ENCODE measurements around the gene SUGT1. TPM values are rescaled to one million over a fixed set of nuclear protein-coding genes. Genes with fewer than 3 reads are reported as not detected.
"Not testable (repeated sequence)": the region's sequence is repeated elsewhere in the genome, so short reads cannot be mapped to it uniquely, and the experiment has no call there.

SUGT1 gene
- total and polyA plus RNA-seq, 2 donors (not counting 1 experiment from before 2014, with no cell fraction given) = 9.5 to 38.4 TPM

DNA sequence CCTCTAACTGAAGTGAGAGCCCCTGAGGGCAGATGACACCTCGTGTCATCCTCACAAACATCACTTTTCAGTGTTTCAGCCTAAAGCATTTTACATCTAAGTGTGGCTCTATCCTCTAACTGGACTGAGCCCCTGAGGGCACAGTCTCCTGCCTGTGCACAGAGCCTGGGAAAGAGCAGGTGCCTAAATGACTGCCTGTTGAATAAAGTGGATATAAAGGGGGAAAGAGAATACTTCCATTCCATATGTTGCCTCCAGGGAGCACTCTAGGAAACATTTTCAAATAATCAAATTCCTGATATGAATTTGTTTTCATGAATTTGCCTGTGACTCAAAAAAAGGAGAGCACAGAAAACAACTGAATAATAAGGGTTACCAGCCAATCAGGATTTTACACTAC lies 54.7 kb downstream of the SUGT1 start:
- no peak overlapping the region for H3K4me2 ChIP-seq (replicated peaks; ENCODE audit: low read depth, low read length, poor library complexity, severe bottlenecking)
- H3K4me1 Mint-ChIP-seq = no peaks in the 10 kb centered on the region
- no peaks in the 10 kb centered on the region for H3K36me3 ChIP-seq (replicated peaks in 1 of 2; ENCODE audit: control extremely low read depth in 1 of 2, control insufficient read depth in 1 of 2, extremely low read depth in 1 of 2, insufficient read depth in 2 of 2, low read length in 1 of 2)
- intact Hi-C loops (cut with micrococcal nuclease) = no loop called here
- POLR2A ChIA-PET = no interaction called here
- no peaks in the 10 kb centered on the region for H3K27me3 Mint-ChIP-seq
- H3K27me3 ChIP-seq (replicated peaks in 1 of 4; ENCODE audit: control extremely low read depth in 1 of 4, control insufficient read depth in 3 of 4, insufficient read depth in 4 of 4, low read length in 3 of 4) = no peaks in the 10 kb centered on the region
- H3K4me3 Mint-ChIP-seq = no peak overlapping the region
- H3K27ac Mint-ChIP-seq = no peak overlapping the region
- no peak overlapping the region for H3K9ac ChIP-seq (ENCODE audit: low read length)
- WGBS (ENCODE audit: insufficient coverage) = no CpG with 5 or more reads among the region's 1 CpG
- CTCF ChIA-PET = interaction anchor here (0.7 kb wide), 1 partner anchor 540 kb away, joined by 3 read pairs; no protein-coding TSS in a partner anchor
- H3K27ac ChIP-seq (ENCODE audit: low read length in 2 of 2) = no peak overlapping the region
- H3K9me3 ChIP-seq (ENCODE audit: control extremely low read depth in 1 of 3, control insufficient read depth in 2 of 3, insufficient read depth in 1 of 3, low read length in 2 of 3) = no peaks in the 10 kb centered on the region
- H4K20me1 ChIP-seq (ENCODE audit: control insufficient read depth, insufficient read depth, low read length, poor library complexity, severe bottlenecking) = no peaks in the 10 kb centered on the region
- DNase-seq = no peak
- ATAC-seq (ENCODE audit: low read depth) = no peak
- H3K79me2 ChIP-seq (ENCODE audit: control insufficient read depth, insufficient read depth, low read length) = no peaks in the 10 kb centered on the region
- TF ChIP-seq EZH2 (IDR thresholded peaks at IDR 0.05; ENCODE audit: borderline replicate concordance, insufficient read depth, low read depth, low read length, poor library complexity, severe bottlenecking) = no peak
- TF ChIP-seq, protein P1, sequence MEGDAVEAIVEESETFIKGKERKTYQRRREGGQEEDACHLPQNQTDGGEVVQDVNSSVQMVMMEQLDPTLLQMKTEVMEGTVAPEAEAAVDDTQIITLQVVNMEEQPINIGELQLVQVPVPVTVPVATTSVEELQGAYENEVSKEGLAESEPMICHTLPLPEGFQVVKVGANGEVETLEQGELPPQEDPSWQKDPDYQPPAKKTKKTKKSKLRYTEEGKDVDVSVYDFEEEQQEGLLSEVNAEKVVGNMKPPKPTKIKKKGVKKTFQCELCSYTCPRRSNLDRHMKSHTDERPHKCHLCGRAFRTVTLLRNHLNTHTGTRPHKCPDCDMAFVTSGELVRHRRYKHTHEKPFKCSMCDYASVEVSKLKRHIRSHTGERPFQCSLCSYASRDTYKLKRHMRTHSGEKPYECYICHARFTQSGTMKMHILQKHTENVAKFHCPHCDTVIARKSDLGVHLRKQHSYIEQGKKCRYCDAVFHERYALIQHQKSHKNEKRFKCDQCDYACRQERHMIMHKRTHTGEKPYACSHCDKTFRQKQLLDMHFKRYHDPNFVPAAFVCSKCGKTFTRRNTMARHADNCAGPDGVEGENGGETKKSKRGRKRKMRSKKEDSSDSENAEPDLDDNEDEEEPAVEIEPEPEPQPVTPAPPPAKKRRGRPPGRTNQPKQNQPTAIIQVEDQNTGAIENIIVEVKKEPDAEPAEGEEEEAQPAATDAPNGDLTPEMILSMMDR (IDR thresholded peaks at IDR 0.05) = no peak
- H3K4me1 ChIP-seq (ENCODE audit: control insufficient read depth in 2 of 2, insufficient read depth in 2 of 2, low read length in 2 of 2) = no peaks in the 10 kb centered on the region
- H2AFZ ChIP-seq (ENCODE audit: insufficient read depth, low read depth, low read length, poor library complexity, severe bottlenecking) = no peak overlapping the region
- no peaks in the 10 kb centered on the region for H3K9me3 Mint-ChIP-seq (ENCODE audit: insufficient read depth)
- H3K4me3 ChIP-seq (ENCODE audit: control extremely low read depth in 1 of 5, extremely low read depth in 1 of 5, insufficient read depth in 1 of 5, low read depth in 2 of 5, low read length in 4 of 5) = no peak overlapping the region

GRCh38 chr13:52708266-52708665 lies 55.6 kb downstream of the SUGT1 start:
- H3K27ac Mint-ChIP-seq; H3K4me2 ChIP-seq (replicated peaks; ENCODE audit: low read depth, low read length, poor library complexity, severe bottlenecking); CTCF ChIA-PET; H4K20me1 ChIP-seq (ENCODE audit: control insufficient read depth, insufficient read depth, low read length, poor library complexity, severe bottlenecking); H3K27me3 ChIP-seq (replicated peaks in 1 of 4; ENCODE audit: control extremely low read depth in 1 of 4, control insufficient read depth in 3 of 4, insufficient read depth in 4 of 4, low read length in 3 of 4); H3K79me2 ChIP-seq (ENCODE audit: control insufficient read depth, insufficient read depth, low read length); ATAC-seq (ENCODE audit: low read depth); H2AFZ ChIP-seq (ENCODE audit: insufficient read depth, low read depth, low read length, poor library complexity, severe bottlenecking); H3K4me3 Mint-ChIP-seq; H3K27ac ChIP-seq (ENCODE audit: low read length in 2 of 2); H3K9ac ChIP-seq (ENCODE audit: low read length); intact Hi-C loops (cut with micrococcal nuclease); POLR2A ChIA-PET; H3K9me3 Mint-ChIP-seq (ENCODE audit: insufficient read depth); H3K4me3 ChIP-seq (ENCODE audit: control extremely low read depth in 1 of 5, extremely low read depth in 1 of 5, insufficient read depth in 1 of 5, low read depth in 2 of 5, low read length in 4 of 5); H3K9me3 ChIP-seq (ENCODE audit: control extremely low read depth in 1 of 3, control insufficient read depth in 2 of 3, insufficient read depth in 1 of 3, low read length in 2 of 3); H3K4me1 ChIP-seq (ENCODE audit: control insufficient read depth in 2 of 2, insufficient read depth in 2 of 2, low read length in 2 of 2); H3K27me3 Mint-ChIP-seq; H3K36me3 ChIP-seq (replicated peaks in 1 of 2; ENCODE audit: control extremely low read depth in 1 of 2, control insufficient read depth in 1 of 2, extremely low read depth in 1 of 2, insufficient read depth in 2 of 2, low read length in 1 of 2); DNase-seq; H3K4me1 Mint-ChIP-seq: not testable (repeated sequence)
- 94% methylated on average over 6 of the region's 12 CpGs for WGBS (ENCODE audit: insufficient coverage)
